Measurements from ENCODE around the gene CELSR1. TPM values are rescaled to one million over a fixed set of nuclear protein-coding genes. Genes with fewer than 3 reads are reported as not detected.

CELSR1 gene
- total and polyA plus RNA-seq, 2 of the 13 experiments (the other 11 are each of a cell fraction or from before 2014, with no cell fraction given) = 0.78 to 1.8 TPM

- TF ChIP-seq BCLAF1 (IDR thresholded peaks at IDR 0.05) = no peak
- peak; percentile 88 for TF ChIP-seq NR2F6 (IDR thresholded peaks at IDR 0.05)
- peak; percentile 95 for TF ChIP-seq NR2F6 (CRISPR knock-in tag; IDR thresholded peaks at IDR 0.05)
- no peak for TF ChIP-seq ZBTB26 (CRISPR knock-in tag; IDR thresholded peaks at IDR 0.05; ENCODE audit: borderline replicate concordance)
- TF ChIP-seq ZNF576 (CRISPR knock-in tag; IDR thresholded peaks at IDR 0.05) = no peak
- peak; percentile 69; the same call in 1 of the 2 replicates for TF ChIP-seq ESRRA (CRISPR knock-in tag; IDR thresholded peaks at IDR 0.05; ENCODE audit: low read depth)
- peak; percentile 20; the same call in 1 of the 2 replicates for TF ChIP-seq STAG1 (CRISPR knock-in tag; IDR thresholded peaks at IDR 0.05)
- no peak for TF ChIP-seq ZNF841 (CRISPR knock-in tag; IDR thresholded peaks at IDR 0.05; ENCODE audit: borderline replicate concordance)
- TF ChIP-seq ZNF782 (CRISPR knock-in tag; IDR thresholded peaks at IDR 0.05; ENCODE audit: borderline replicate concordance) = peak; percentile 61; the same call in 1 of the 2 replicates
- 0 out of 2 replicates have a peak, but pooled peaks have one; percentile 49 for TF ChIP-seq NFATC3 (CRISPR knock-in tag; IDR thresholded peaks at IDR 0.05)
- TF ChIP-seq TCF7 (IDR thresholded peaks at IDR 0.05; ENCODE audit: low read depth) = peak; percentile 88
- peak; percentile 72 for TF ChIP-seq SIX4 (CRISPR knock-in tag; IDR thresholded peaks at IDR 0.05)
- no peak for TF ChIP-seq RORA (CRISPR knock-in tag; IDR thresholded peaks at IDR 0.05)
- TF ChIP-seq SMARCC2 (IDR thresholded peaks at IDR 0.05) = no peak
- no peak for TF ChIP-seq ISX (CRISPR knock-in tag; conservative IDR thresholded peaks at IDR 0.05)
- peak; percentile 63 for TF ChIP-seq IKZF4 (CRISPR knock-in tag; IDR thresholded peaks at IDR 0.05; ENCODE audit: borderline replicate concordance, low read depth, not compliant biosample characterization)
- TF ChIP-seq ZNF567 (CRISPR knock-in tag; IDR thresholded peaks at IDR 0.05; ENCODE audit: borderline replicate concordance) = no peak
- no peak for TF ChIP-seq CREB3 (CRISPR knock-in tag; IDR thresholded peaks at IDR 0.05)
- 0 out of 2 replicates have a peak, but pooled peaks have one; percentile 14 for TF ChIP-seq ZZZ3 (CRISPR knock-in tag; IDR thresholded peaks at IDR 0.05; ENCODE audit: borderline replicate concordance)
- TF ChIP-seq PBX2 (CRISPR knock-in tag; IDR thresholded peaks at IDR 0.05) = no peak
- TF ChIP-seq MTERF4 (CRISPR knock-in tag; IDR thresholded peaks at IDR 0.05) = no peak
- peak; percentile 91 for TF ChIP-seq RXRB (CRISPR knock-in tag; IDR thresholded peaks at IDR 0.05; ENCODE audit: borderline replicate concordance)
Measured at GRCh38 chr22:46377525-46378425, 159.6 kb downstream of the CELSR1 start (continued).
